ENCODE measurements around the gene BMP8B. TPM values are rescaled to one million over a fixed set of nuclear protein-coding genes. Genes with fewer than 3 reads are reported as not detected.
"Not testable (repeated sequence)": the region's sequence is repeated elsewhere in the genome, so short reads cannot be mapped to it uniquely, and the experiment has no call there.

The BMP8B gene
- total RNA-seq, 1 donor from 2014 or later = 1.4 TPM

- no peak overlapping the region for H3K27ac Mint-ChIP-seq (ENCODE audit: unreplicated experiment)
- peaks cover 2% of the 10 kb centered on the region for H3K36me3 Mint-ChIP-seq (ENCODE audit: low read depth)
- H3K27me3 Mint-ChIP-seq (ENCODE audit: low read depth) = no peaks in the 10 kb centered on the region
- peaks cover 6% of the 10 kb centered on the region for H3K4me1 Mint-ChIP-seq
- TF ChIP-seq, protein P1, sequence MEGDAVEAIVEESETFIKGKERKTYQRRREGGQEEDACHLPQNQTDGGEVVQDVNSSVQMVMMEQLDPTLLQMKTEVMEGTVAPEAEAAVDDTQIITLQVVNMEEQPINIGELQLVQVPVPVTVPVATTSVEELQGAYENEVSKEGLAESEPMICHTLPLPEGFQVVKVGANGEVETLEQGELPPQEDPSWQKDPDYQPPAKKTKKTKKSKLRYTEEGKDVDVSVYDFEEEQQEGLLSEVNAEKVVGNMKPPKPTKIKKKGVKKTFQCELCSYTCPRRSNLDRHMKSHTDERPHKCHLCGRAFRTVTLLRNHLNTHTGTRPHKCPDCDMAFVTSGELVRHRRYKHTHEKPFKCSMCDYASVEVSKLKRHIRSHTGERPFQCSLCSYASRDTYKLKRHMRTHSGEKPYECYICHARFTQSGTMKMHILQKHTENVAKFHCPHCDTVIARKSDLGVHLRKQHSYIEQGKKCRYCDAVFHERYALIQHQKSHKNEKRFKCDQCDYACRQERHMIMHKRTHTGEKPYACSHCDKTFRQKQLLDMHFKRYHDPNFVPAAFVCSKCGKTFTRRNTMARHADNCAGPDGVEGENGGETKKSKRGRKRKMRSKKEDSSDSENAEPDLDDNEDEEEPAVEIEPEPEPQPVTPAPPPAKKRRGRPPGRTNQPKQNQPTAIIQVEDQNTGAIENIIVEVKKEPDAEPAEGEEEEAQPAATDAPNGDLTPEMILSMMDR (conservative IDR thresholded peaks at IDR 0.05) = no peak
- no peak overlapping the region for H3K4me3 Mint-ChIP-seq
- no peaks in the 10 kb centered on the region for H3K9me3 Mint-ChIP-seq
- DNase-seq (ENCODE audit: low read depth, low spot score) = no peak
These were observed 44.5 kb upstream of the BMP8B start for GRCh38 chr1:39833121-39833520.

DNA sequence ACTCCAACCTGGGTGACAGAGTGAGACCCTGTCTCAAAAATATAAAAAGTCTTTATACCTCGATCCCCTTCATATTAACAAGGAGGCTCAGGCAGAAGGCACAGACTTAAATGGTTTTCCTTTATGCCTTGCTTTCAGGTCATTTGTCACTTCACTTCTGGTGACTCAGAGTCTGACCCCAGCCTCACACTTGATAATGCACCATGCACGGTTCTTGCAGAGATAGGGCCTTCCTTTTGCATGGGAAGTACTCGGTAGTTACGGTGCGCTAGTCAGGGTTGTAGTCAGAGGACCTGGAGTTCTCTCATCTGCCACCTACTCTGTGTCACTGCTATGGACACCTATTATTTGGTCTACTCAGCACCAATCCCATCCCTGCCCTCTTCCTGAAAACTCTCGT lies 43.6 kb upstream of the BMP8B start:
- Mint-ChIP-seq H3K27ac (ENCODE audit: unreplicated experiment) (no peak overlapping the region), H3K4me3 (no peak overlapping the region), H3K36me3 (ENCODE audit: low read depth) (peaks cover 2% of the 10 kb centered on the region), H3K9me3 (no peaks in the 10 kb centered on the region), H3K4me1 (peaks cover 7% of the 10 kb centered on the region), H3K27me3 (ENCODE audit: low read depth) (no peaks in the 10 kb centered on the region)
- no peak for DNase-seq (ENCODE audit: low read depth, low spot score)
- TF ChIP-seq, protein P1 (conservative IDR thresholded peaks at IDR 0.05) = no peak

DNA sequence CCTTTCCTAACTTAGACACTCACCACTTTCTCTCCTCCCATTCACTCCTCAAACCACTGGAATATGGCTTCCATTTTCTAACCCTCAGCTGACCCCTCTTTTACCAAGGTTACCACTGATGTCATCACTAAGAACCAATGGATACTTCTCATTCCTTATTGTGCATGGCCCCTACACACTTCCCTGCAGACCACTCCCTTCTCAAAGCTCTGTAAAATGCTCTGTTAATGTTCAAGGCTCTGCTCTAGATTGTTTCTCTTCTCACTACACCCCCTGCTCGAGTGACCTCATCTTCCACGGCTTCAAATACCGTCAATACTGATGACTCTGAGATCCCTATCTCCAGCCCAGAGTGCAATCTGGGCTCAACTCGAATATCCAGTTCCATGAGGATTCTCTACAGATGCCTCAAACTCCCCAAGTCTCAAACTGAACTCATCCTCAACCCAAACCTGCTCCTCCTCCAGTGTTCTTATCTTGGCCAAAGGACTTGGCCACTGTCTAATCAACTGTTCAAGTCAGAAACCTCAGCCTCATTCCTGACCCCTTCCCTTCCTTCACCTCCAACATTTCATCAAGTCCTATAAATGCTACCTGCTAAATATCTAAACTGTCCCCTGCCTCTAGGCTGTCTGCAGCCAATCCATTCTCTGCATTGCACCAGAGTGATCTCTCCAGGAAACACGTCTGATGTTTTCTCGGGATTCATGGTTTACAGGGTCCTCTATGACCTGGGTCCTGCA lies 41.3 kb upstream of the BMP8B start:
- no peak overlapping the region for H3K4me3 Mint-ChIP-seq
- H3K4me1 Mint-ChIP-seq = peaks cover 9% of the 10 kb centered on the region
- TF ChIP-seq, protein P1 (conservative IDR thresholded peaks at IDR 0.05) = no peak
- H3K27ac Mint-ChIP-seq (ENCODE audit: unreplicated experiment) = no peak overlapping the region
- no peaks in the 10 kb centered on the region for H3K9me3 Mint-ChIP-seq
- no peak for DNase-seq (ENCODE audit: low read depth, low spot score)
- H3K36me3 Mint-ChIP-seq (ENCODE audit: low read depth) = no peaks in the 10 kb centered on the region
- no peaks in the 10 kb centered on the region for H3K27me3 Mint-ChIP-seq (ENCODE audit: low read depth)

GRCh38 chr1:39828734-39829133 lies 40.1 kb upstream of the BMP8B start:
- Mint-ChIP-seq H3K36me3 (ENCODE audit: low read depth) (no peaks in the 10 kb centered on the region), H3K27ac (ENCODE audit: unreplicated experiment) (no peak overlapping the region), H3K4me1 (peaks cover 9% of the 10 kb centered on the region), H3K4me3 (no peak overlapping the region), H3K27me3 (ENCODE audit: low read depth) (no peaks in the 10 kb centered on the region), H3K9me3 (peaks cover 2% of the 10 kb centered on the region)
- DNase-seq (ENCODE audit: low read depth, low spot score) = no peak
- TF ChIP-seq, protein P1 (conservative IDR thresholded peaks at IDR 0.05) = no peak

GRCh38 chr1:39828255-39828654 lies 39.6 kb upstream of the BMP8B start:
- H3K36me3 Mint-ChIP-seq (ENCODE audit: low read depth); H3K4me1 Mint-ChIP-seq; H3K27ac Mint-ChIP-seq (ENCODE audit: unreplicated experiment): not testable (repeated sequence)

GRCh38 chr1:39827201-39827600 lies 38.5 kb upstream of the BMP8B start:
- Mint-ChIP-seq H3K36me3 (ENCODE audit: low read depth) (no peaks in the 10 kb centered on the region), H3K27ac (ENCODE audit: unreplicated experiment) (peak overlapping the region; percentile 45), H3K27me3 (ENCODE audit: low read depth) (no peaks in the 10 kb centered on the region), H3K4me3 (no peak overlapping the region), H3K9me3 (peaks cover 2% of the 10 kb centered on the region), H3K4me1 (peaks cover 4% of the 10 kb centered on the region)
- DNase-seq (ENCODE audit: low read depth, low spot score) = no peak
- TF ChIP-seq, protein P1 (conservative IDR thresholded peaks at IDR 0.05) = no peak

More at GRCh38 chr1:39828255-39828654, 39.6 kb upstream of the BMP8B start:
- H3K4me3 Mint-ChIP-seq; H3K9me3 Mint-ChIP-seq; H3K27me3 Mint-ChIP-seq (ENCODE audit: low read depth); DNase-seq (ENCODE audit: low read depth, low spot score): not testable (repeated sequence)
